Measurements from ENCODE around the gene LEFTY2.
A peak's percentile ranks its signal among the peaks of the same experiment; 100 is the strongest.
"Not testable (repeated sequence)": the region's sequence is repeated elsewhere in the genome, so short reads cannot be mapped to it uniquely, and the experiment has no call there.

LEFTY2 gene

DNA sequence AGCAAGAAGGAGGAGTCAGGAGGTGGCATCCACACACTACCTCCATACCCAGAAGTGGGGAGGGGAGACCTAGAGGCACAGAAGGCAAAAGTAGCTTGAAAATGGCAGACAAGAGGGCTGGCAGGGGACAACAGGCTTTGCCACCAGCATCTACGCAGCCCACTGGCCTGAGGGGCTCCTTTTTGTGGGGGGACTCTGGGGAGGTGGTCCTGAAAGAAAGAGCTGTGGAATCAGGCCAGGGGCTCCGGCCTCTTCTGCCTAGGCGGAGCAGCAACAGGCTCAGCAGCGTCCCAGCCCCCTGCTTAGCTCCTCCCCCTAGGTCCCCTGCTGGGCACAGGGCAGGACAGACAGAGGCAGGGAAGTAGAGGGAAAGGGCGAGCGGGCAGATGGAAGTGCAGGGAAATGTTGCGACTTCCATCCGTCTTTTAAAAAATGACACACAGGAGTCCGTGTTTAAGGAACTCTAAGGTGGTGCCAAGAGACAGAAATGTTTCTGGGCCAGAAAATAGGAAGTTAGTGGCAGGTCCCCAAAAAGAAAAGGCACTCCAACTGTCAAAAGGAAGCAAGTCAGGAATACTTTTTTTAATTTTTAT, 10.0 kb upstream of the LEFTY2 start:
- no peak for DNase-seq

- DNase-seq: no peak
Observed at GRCh38 chr1:225949041-225949440, 8.0 kb upstream of the LEFTY2 start.

DNA sequence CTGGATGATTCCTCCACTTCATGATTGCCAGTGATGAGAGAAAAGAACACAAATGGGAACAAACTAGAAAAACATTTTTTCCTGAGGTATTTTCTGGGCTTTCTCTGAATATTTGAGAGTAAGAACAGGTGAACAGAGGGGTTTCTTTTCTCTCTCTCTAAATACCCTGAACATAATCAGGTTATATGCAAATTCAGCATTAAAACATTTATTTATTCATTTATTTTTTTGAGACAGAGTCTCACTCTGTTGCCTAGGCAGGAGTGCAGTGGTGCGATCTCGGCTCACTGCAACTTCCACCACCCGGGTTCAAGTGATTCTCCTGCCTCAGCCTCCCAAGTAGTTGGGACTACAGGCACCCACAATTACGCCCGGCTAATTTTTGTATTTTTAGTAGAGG, 5.8 kb upstream of the LEFTY2 start:
- DNase-seq: no peak

DNA sequence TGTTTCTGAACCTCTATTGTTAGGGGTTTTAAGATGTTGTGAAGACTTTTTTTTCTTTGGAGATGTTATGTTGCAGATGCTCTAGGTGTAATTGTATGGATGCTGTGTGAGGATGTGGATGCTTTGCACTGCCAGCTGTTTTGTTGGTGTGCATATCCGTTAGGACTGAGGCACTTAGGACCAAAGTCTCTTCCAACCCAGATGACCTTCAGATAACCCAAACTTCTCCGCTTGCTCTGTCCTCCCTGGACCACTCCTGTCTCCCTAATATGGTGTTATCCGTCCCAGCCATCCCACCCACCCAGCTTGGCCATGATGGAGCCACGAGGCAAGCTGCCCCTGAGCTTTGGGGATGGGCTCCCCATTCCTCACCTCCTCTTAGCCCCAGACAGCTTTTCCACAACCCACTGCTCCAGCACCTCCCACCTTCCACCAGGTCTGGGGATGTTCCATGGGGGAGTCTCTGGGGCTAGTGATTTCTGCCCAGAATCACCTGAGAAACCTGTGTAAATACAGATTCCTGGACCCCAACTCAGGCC, 5.1 kb upstream of the LEFTY2 start:
- DNase-seq: no peak

GRCh38 chr1:225945564-225945963, 4.5 kb upstream of the LEFTY2 start:
- no peak for DNase-seq

- DNase-seq: no peak
Observed at GRCh38 chr1:225944951-225945350, 3.9 kb upstream of the LEFTY2 start.

DNA sequence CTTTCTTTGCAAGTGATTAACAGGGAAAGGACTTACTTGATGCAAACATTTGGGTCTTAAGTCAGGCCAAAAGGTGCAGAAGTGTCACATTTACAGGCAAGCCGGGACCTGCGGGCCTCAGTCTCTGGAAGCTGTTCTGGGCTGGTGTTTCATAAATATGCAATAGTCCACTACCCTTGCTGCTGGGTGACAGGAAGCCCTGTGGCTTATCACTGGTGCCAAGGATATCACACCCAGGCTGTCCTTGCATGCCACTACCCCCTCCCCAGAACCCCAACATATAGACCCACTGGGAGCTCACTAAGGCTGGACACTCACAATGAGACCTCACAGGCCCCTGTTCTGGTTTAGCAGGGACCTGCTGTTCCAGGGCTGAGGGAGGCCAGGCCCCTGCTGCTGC, 3.4 kb upstream of the LEFTY2 start:
- no peak for DNase-seq

DNA sequence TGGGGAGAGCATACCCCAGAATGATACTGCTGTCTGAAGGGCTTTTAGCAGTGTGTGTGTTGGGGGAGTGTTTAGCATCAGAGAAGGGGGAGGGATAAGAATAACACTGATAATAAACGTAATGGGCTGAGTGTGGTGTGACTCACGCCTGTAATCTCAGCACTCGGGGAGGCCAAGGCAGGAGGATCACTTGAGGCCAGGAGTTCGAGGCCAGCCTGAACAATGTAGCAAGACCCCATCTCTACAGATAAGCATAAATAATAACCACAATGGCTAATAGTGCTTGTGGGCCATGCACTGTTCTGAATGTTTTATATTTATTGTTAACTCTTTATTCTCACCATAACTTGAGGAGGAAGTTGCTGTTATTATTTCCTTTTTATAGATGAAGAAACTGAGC, 2.6 kb upstream of the LEFTY2 start:
- DNase-seq: no peak

DNA sequence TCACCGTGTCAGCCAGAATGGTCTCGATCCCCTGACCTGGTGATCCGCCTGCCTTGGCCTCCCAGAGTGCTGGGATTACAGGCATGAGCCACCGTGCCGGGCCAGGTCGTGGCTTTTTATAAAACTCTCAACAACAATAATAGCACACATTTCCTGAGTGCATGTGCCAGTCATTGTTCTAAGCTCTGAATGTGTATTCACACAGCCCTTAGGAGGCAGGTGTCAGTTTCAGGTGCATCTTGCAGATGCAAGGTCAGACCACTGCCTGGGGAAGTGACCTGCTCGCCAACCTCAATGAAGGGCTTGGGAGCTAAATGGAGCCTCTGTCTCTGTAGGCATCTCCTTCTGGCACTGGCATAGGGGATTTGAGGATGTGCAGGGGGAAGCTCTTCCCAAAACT, 1.6 kb upstream of the LEFTY2 start:
- peak in 2 of 3 experiments; percentile 4 to 49 for DNase-seq

- no peak for DNase-seq
Observed at GRCh38 chr1:225941942-225942222, 862 bp upstream of the LEFTY2 start.

- no peak for DNase-seq
Observed at GRCh38 chr1:225940385-225941151, 452 bp downstream of the LEFTY2 start.

DNA sequence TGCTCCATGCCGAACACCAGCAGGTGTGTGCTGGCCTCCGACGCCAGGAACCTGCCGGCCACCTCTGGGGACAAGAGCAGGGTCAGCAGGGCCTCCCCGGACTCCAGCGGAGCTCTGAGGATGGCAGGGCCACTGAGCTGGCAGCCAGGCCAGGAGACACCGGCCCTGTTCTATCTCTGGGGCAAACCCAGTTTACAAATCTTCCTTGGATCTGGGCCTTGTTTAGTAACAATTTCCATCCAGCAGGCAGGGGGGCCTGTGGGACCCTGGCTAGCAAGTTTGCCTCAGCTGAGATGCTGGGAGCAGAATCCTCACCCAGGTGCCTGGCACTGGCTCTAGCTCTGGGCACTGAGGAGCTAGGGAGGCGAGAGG, 1.1 kb downstream of the LEFTY2 start:
- DNase-seq: not testable (repeated sequence)

GRCh38 chr1:225939097-225939938, 1.7 kb downstream of the LEFTY2 start:
- not testable (repeated sequence) for DNase-seq

DNA sequence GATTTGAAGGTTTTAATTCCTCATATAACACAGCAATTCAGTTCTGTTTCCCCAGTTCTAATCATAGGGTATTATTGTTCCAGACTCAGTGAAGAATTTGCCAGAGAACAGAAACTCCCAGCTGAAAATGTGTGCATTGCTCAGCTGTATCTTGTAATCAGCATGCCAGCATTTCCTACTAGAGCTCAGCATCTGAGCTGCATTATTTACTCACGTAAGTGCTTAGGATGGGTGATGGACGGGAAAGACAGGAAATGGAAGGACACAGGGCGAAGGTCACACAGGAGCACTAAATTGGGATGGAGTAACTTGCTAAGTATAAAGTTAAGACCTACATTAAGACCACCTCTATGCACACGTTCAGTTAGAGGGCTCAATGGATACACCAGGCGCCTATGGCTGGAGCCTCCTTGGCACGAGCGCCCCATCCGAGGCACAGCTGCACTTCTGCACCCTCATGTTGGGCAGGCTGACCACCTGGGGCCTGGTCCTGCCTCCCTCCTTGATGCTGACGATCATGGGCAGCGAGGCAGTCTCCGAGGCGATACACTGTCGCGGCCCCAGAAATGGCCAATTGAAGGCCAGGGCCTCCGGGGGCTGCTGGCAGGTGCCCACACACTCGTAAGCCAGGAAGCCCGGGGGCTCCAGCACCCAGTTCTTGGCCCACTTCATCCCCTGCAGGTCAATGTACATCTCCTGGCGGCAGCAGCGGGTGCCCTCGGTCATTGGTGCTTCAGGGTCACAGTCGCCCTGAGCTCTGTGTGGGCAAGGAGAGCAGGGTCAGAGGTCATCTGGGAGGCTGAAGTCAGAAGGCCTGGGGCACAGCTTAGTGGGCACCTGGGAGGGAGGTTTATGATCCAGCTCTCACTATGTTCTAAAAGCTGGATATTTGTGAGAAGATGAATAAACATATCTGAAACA, 3.7 kb downstream of the LEFTY2 start:
- no peak for DNase-seq

DNA sequence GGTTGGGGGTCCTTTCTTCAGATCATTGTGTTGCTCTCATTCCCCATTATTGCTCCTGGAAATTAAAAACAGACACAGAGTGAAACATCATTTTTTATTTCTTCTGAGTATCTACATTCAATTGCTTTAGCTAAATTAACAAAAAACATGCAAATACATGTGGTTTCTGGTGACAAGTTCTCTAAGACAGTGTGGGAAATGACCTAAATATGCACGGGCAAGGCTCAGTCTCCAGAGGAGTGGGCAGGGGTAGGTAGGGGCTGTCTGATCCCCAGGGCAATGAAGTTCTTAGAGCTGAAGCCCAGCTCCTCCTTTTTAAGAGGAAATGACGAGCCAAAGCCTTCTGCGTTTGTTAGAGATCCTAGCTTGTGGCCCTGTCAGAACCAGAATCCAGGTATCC, 4.5 kb downstream of the LEFTY2 start:
- no peak for DNase-seq

GRCh38 chr1:225936086-225936485, 4.9 kb downstream of the LEFTY2 start:
- not testable (repeated sequence) for DNase-seq

- DNase-seq: no peak
Observed at GRCh38 chr1:225934711-225935110, 6.3 kb downstream of the LEFTY2 start.

GRCh38 chr1:225933072-225933471, 7.9 kb downstream of the LEFTY2 start:
- DNase-seq: no peak

DNA sequence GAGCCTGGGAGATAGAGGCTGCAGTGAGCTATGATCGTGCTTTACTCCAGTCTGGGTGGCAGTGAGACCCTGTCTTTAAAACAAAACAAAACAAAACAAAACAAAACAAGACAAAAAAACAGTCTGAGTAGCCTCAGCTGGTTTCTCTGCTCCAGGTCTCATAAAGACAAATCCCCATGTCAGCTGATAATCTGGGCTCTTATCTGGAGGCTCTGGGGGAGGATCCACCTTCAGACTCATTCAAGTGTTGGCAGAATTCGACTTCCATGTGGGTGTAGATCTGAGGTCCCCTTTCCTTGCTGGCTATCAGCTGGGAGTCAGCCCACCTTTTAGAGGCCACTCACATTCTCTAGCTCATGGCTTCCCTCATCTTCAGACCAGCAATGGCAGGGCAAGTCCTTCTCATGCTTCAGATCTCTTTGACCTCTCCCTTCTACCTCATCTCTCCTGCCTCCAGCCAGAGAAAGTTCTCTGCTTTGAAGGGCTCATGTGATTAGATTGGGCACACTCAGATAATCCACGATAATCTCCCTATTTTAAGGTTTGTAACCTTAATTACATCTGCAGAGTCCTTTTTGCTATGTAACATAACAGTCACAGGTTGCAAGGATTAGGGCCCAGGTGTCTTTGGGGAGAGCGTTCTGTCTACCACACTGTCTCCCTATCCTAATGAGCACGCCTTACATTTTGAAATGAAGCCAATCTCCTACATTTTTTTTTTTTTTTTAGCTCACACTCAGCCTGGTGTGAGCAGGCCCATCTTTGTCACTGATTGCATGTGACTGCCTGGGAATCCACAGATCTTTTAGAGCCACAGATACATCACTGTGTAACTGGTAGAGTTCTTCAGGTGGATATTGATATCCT, 9.5 kb downstream of the LEFTY2 start:
- DNase-seq: no peak

DNA sequence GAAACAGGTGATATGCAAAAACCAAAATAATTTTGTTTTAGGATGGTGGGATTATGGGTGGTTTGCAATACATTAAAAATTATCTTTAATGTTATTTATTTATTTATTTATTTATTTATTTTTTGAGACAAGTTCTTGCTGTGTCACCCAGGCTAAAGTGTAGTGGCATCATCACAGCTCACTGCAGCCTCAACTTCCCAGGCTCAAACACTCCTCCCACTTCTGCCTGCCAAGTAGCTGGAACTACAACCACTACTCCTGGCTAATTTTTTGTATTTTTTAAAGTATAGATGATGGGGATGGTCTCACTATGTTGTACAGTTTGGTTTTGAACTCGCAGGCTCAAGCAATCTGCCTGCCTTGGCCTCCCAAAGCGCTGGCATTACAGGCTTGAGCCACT, 10.5 kb downstream of the LEFTY2 start:
- DNase-seq: no peak

DNA sequence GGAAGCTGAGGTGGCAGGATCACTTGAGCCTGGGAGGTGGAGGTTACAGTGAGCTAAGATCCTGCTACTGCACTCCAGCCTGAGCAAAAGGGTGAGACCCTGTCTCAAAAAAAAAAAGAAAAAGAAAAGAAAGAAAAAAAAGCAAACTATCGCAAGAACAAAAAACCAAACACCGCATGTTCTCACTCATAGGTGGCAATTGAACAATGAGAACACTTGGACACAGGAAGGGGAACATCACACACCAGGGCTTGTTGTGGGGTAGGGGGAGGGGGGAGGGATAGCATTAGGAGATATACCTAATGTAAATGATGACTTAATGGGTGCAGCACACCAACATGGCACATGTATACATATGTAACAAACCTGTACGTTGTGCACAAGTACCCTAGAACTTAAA, 11.6 kb downstream of the LEFTY2 start:
- not testable (repeated sequence) for DNase-seq

Data from NCI-H1417 (cell line).